Thyroid gland (tissue), 4 donors: Measurements from ENCODE around the gene LRCOL1. TPM values are rescaled to one million over a fixed set of nuclear protein-coding genes. Genes with fewer than 3 reads are reported as not detected.

Source experiments
- DNase-seq, 2 donors: peaks; one replicate each; pipeline ENCODE4 v3.0.0-alpha.2; 2019
- H3K27ac ChIP-seq, 3 donors: fragments of 200-600 bp; sonication (generic); 1 replicate in 2 of 3; 2 replicates in 1 of 3; pipeline ENCODE4 v1.5.1; 2016 to 2019; ENCODE audit warnings: mild to moderate bottlenecking in 1 of 3, moderate library complexity in 1 of 3
- H3K27me3 ChIP-seq: fragments of 200-600 bp; sonication (generic); one replicate; pipeline ENCODE4 v1.5.1; 2019
- H3K36me3 ChIP-seq, 2 donors: fragments of 200-600 bp; sonication (generic); one replicate each; pipeline ENCODE4 v1.5.1; 2016 to 2019
- H3K4me1 ChIP-seq, 2 donors: fragments of 200-600 bp; sonication (generic); one replicate each; pipeline ENCODE4 v1.5.1; 2017 to 2019
- H3K4me3 ChIP-seq, 3 donors: fragments of 200-600 bp; sonication (generic); replicated peaks in 1 of 3; 1 replicate in 2 of 3; 2 replicates in 1 of 3; pipeline ENCODE4 v1.5.1; 2016; ENCODE audit warnings: mild to moderate bottlenecking in 1 of 3
- H3K9me3 ChIP-seq: fragments of 200-600 bp; sonication (generic); one replicate; pipeline ENCODE4 v1.5.1; 2017
- POLR2A ChIP-seq, 2 donors: fragments of 450-650 bp; IDR thresholded peaks; one replicate each; pipeline ENCODE4 v1.6.1; 2017; ENCODE audit warnings: antibody characterized with exemption in 2 of 2, mild to moderate bottlenecking in 2 of 2, moderate library complexity in 1 of 2
- WGBS, 2 donors: methylation state at CpG; one replicate each; pipeline ENCODE4 v1.1.5; 2017; 5-methylcytosine and 5-hydroxymethylcytosine counted together
- intact Hi-C: fragments of 100-400 bp; cut with DNase I; formaldehyde crosslinking; loops from one replicate; pipeline ENCODE4 v1.15.1; 2023
- total RNA-seq, 4 donors: library from RNA; depleted of rRNA; stranded (reverse); fragments of >200 nt; gene quantifications; one replicate each; pipeline ENCODE4 v1.2.3, GENCODE V29; 2016
- TF ChIP-seq, protein P1 (sequence below), 6 experiments: fragments of 200-600 bp in 3 of 6; fragments of 450-650 bp in 3 of 6; sonication (generic) in 3 of 6; IDR thresholded peaks; one replicate each; pipeline ENCODE4 v1.5.1; 2016 to 2019; ENCODE audit warnings: antibody characterized with exemption in 6 of 6, mild to moderate bottlenecking in 2 of 6, inconsistent platforms in 1 of 6, moderate library complexity in 1 of 6

LRCOL1 gene
- total RNA-seq, 4 donors from 2014 or later: 0.89 to 3.2 (median 3.2) TPM; not detected in 1

DNA sequence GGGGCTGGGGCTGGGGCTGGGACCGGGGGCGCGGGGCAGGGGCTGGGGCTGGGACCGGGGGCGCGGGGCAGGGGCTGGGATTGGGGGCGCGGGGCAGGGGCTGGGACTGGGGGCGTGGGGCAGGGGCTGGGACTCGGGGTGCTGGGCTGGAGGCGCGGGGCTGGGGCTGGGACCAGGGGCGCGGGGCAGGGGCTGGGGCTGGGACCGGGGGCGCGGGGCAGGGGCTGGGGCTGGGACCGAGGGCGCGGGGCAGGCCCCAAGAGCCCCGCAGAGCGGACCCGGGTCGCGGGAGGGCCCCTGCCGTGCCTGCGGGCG, 8.6 kb upstream of the LRCOL1 start:
- peaks cover 25% of the 10 kb centered on the region for H3K27me3 ChIP-seq
- no peak for TF ChIP-seq POLR2A (IDR thresholded peaks at IDR 0.05)
- no peak overlapping the region for H3K27ac ChIP-seq
- H3K36me3 ChIP-seq: no peaks in the 10 kb centered on the region
- H3K4me1 ChIP-seq: peaks cover 4 to 5% of the 10 kb centered on the region in 2 donors
- WGBS, 2 donors: no CpG with 5 or more reads among the region's 28 CpGs
- H3K9me3 ChIP-seq: no peaks in the 10 kb centered on the region
- no peak overlapping the region for H3K4me3 ChIP-seq
- DNase-seq: no peak
- intact Hi-C loops: loop anchor here (10.0 kb wide), 1 partner anchor 464 kb away; no protein-coding TSS in a partner anchor

DNA sequence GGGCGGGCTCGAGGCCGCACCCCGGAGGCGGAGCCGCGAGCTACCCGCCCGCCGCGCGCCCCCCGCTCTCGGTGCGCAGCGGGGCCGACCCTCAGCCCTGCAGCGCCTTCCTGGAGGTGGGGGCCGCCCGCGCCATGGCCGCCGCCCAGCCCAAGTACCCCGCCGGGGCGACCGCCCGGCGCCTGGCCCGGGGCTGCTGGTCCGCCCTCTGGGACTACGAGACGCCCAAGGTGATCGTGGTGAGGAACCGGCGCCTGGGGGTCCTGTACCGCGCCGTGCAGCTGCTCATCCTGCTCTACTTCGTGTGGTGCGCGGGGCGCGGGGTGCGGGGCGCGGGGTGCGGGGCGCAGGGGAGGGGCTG, 8.3 kb upstream of the LRCOL1 start, which contains the start of gene P2RX2:
TSS of gene P2RX2 (plus strand) at position 94 of the 361 bp plus-strand sequence. CDS start at position 135, 41 bp downstream.
- Histone ChIP-seq H3K27me3 (peaks cover 25% of the 10 kb centered on the region), H3K4me3 (no peak within 1 kb of the TSS), H3K4me1 (peaks cover 4 to 5% of the 10 kb centered on the region in 2 donors), H3K9me3 (no peaks in the 10 kb centered on the region), H3K36me3 (no peaks in the 10 kb centered on the region), H3K27ac (no peak within 1 kb of the TSS)
- DNase-seq: no peak
- no peak for TF ChIP-seq POLR2A (IDR thresholded peaks at IDR 0.05)
- TF ChIP-seq, protein P1, sequence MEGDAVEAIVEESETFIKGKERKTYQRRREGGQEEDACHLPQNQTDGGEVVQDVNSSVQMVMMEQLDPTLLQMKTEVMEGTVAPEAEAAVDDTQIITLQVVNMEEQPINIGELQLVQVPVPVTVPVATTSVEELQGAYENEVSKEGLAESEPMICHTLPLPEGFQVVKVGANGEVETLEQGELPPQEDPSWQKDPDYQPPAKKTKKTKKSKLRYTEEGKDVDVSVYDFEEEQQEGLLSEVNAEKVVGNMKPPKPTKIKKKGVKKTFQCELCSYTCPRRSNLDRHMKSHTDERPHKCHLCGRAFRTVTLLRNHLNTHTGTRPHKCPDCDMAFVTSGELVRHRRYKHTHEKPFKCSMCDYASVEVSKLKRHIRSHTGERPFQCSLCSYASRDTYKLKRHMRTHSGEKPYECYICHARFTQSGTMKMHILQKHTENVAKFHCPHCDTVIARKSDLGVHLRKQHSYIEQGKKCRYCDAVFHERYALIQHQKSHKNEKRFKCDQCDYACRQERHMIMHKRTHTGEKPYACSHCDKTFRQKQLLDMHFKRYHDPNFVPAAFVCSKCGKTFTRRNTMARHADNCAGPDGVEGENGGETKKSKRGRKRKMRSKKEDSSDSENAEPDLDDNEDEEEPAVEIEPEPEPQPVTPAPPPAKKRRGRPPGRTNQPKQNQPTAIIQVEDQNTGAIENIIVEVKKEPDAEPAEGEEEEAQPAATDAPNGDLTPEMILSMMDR (IDR thresholded peaks at IDR 0.05): no peak
- intact Hi-C loops: loop anchor here (10.0 kb wide), 1 partner anchor 464 kb away; no protein-coding TSS in a partner anchor
- WGBS, 2 donors: 10% methylated on average over 10 of the region's 49 CpGs; no CpG with 5 or more reads in 1 of the 2 donors

DNA sequence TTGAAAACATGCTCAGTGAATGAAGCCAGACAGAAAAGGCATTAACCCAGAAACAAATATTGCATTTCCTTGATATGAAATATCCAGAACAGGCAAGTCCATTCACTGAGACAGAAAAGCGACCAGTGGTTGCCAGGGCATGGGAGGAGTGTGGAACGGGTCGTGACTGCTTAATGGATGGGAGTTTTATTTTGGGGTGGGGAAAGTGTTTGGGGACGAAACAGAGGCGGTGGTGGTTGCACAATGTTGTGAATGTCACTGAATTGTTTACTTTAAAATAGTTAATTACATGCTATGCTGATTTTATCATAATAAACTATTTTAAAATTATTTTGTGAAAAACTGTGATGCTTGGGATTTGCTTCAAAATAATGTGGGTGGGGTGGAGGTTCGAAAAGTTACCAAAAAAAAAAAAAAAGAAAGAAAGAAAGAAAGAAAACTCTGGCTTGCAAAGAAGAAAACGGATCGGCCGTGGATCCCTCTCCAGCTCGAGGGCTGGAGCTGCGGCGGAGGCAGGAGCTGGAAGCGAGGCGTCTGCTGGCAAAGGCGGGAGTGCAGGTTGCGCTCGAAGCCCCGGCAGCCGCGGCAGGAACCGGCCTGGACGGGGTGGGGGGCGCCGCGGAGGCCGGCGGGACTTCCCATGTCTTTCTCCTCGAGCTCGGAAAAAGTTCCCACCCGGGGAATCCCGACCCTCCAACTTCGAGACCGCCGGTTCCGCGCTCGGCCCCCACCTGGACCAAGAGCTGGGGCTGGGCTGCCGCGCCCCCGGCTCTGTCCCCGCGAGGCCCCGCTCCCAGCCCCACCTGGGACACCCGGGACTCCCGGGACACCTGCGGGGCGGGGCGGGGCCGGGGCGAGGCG, 7.7 kb upstream of the LRCOL1 start:
- Histone ChIP-seq H3K27ac (no peak overlapping the region), H3K4me1 (peaks cover 4 to 5% of the 10 kb centered on the region in 2 donors), H3K27me3 (peaks cover 25% of the 10 kb centered on the region), H3K4me3 (no peak overlapping the region), H3K9me3 (no peaks in the 10 kb centered on the region), H3K36me3 (no peaks in the 10 kb centered on the region)
- WGBS, 2 donors: 13 to 19% methylated on average over 26 to 39 of the region's 51 CpGs
- intact Hi-C loops: loop anchor here (10.0 kb wide), 1 partner anchor 463 kb away; no protein-coding TSS in a partner anchor
- TF ChIP-seq POLR2A (IDR thresholded peaks at IDR 0.05): no peak
- TF ChIP-seq, protein P1 (IDR thresholded peaks at IDR 0.05): no peak
- no peak for DNase-seq

GRCh38 chr12:132617135-132617701, 6.8 kb upstream of the LRCOL1 start:
- WGBS, 2 donors: 84 to 85% methylated on average over 4 of the region's 4 CpGs
- intact Hi-C loops: loop anchor here (10.0 kb wide), 1 partner anchor 462 kb away; no protein-coding TSS in a partner anchor
- peaks cover 4 to 5% of the 10 kb centered on the region in 2 donors for H3K4me1 ChIP-seq
- TF ChIP-seq POLR2A (IDR thresholded peaks at IDR 0.05): no peak
- TF ChIP-seq, protein P1 (IDR thresholded peaks at IDR 0.05): no peak
- H3K36me3 ChIP-seq: no peaks in the 10 kb centered on the region
- H3K4me3 ChIP-seq: no peak overlapping the region
- H3K27me3 ChIP-seq: peaks cover 25% of the 10 kb centered on the region
- DNase-seq: no peak
- no peaks in the 10 kb centered on the region for H3K9me3 ChIP-seq
- H3K27ac ChIP-seq: no peak overlapping the region

- 78 to 79% methylated on average over 16 of the region's 16 CpGs for WGBS, 2 donors
- Histone ChIP-seq H3K9me3 (no peaks in the 10 kb centered on the region), H3K27ac (no peak overlapping the region), H3K4me3 (no peak overlapping the region), H3K4me1 (peaks cover 5% of the 10 kb centered on the region in 2 donors), H3K36me3 (no peaks in the 10 kb centered on the region), H3K27me3 (peaks cover 25% of the 10 kb centered on the region)
- intact Hi-C loops: loop anchor here (2.0 to 10.0 kb wide), 2 partner anchors 201 to 461 kb away; no protein-coding TSS in a partner anchor
- no peak for DNase-seq
- no peak for TF ChIP-seq POLR2A (IDR thresholded peaks at IDR 0.05)
- TF ChIP-seq, protein P1 (IDR thresholded peaks at IDR 0.05): no peak
Measured at GRCh38 chr12:132615579-132616038, 5.2 kb upstream of the LRCOL1 start.
